Measurements from ENCODE around the gene TRIM37.

GRCh38 chr17:59097876-59098275, 8.8 kb downstream of the TRIM37 start:
- TF ChIP-seq, protein P1, sequence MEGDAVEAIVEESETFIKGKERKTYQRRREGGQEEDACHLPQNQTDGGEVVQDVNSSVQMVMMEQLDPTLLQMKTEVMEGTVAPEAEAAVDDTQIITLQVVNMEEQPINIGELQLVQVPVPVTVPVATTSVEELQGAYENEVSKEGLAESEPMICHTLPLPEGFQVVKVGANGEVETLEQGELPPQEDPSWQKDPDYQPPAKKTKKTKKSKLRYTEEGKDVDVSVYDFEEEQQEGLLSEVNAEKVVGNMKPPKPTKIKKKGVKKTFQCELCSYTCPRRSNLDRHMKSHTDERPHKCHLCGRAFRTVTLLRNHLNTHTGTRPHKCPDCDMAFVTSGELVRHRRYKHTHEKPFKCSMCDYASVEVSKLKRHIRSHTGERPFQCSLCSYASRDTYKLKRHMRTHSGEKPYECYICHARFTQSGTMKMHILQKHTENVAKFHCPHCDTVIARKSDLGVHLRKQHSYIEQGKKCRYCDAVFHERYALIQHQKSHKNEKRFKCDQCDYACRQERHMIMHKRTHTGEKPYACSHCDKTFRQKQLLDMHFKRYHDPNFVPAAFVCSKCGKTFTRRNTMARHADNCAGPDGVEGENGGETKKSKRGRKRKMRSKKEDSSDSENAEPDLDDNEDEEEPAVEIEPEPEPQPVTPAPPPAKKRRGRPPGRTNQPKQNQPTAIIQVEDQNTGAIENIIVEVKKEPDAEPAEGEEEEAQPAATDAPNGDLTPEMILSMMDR (IDR thresholded peaks at IDR 0.05; ENCODE audit: low read depth, low read length, missing input control) = no peak
- TF ChIP-seq YY1 (IDR thresholded peaks at IDR 0.05) = no peak
- no peak for TF ChIP-seq RAD21 (IDR thresholded peaks at IDR 0.05)

All from liver (tissue), 3 donors.